ENCODE data around the gene TERT. TPM values are rescaled to one million over a fixed set of nuclear protein-coding genes. Genes with fewer than 3 reads are reported as not detected.

Gene TERT
- total and polyA plus RNA-seq, 10 of the 15 experiments (the other 5 are each of a cell fraction or from before 2014, with no cell fraction given), result 0.08 to 21.5 (median 5.0) TPM

DNA sequence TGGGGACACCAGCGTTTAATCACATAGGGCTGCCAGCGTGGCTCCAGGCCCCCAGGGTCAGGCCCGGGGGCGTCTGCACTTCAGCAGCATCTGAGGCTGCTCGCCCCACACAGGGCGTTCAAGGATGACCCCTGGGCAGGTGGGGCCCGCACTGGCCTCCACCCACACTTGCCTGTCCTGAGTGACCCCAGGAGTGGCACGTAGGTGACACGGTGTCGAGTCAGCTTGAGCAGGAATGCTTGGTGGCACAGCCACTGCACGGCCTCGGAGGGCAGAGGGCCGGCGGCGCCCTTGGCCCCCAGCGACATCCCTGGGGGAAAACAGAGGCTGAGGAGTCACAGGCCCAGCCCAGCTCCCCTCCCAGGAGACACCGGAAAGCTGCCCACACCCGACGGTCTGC, 40.7 kb downstream of the TERT start (continued):
- TF ChIP-seq CUX1 (IDR thresholded peaks at IDR 0.05; ENCODE audit: insufficient replicate concordance, low read depth, low read length) (no peak), ZBED1 (IDR thresholded peaks at IDR 0.05; ENCODE audit: borderline replicate concordance) (no peak), BRCA1 (IDR thresholded peaks at IDR 0.05; ENCODE audit: low read depth, low read length) (no peak), CHD1 (IDR thresholded peaks at IDR 0.05; ENCODE audit: low read depth, low read length) (no peak)

GRCh38 chr5:1253456-1254105, 41.3 kb downstream of the TERT start:
- BruUV-seq (replicated peaks), result no TSS peak
- ChIA-PET RAD21 (ENCODE audit: unreplicated experiment) (no interaction called here), CTCF (no interaction called here), SMC1A (ENCODE audit: uncharacterized antibody, unreplicated experiment) (no interaction called here), POLR2A (no interaction called here)
- H3K4me3 ChIP-seq, result no peak overlapping the region
- no peak overlapping the region for H3K27ac ChIP-seq (ENCODE audit: control insufficient read depth, insufficient read depth)
- H3K36me3 ChIP-seq (ENCODE audit: control insufficient read depth in 2 of 2, insufficient read depth in 2 of 2, low read length in 1 of 2), result no peaks in the 10 kb centered on the region; a peak in 1 of 4 replicates
- in situ Hi-C loops (cut with MboI) (no loop called here), intact Hi-C loops (cut with micrococcal nuclease; ENCODE audit: unreplicated experiment) (no loop called here)
- no peak overlapping the region for H2AFZ ChIP-seq (ENCODE audit: control insufficient read depth, low read depth, low read length)
- H3K4me2 ChIP-seq (ENCODE audit: control insufficient read depth, insufficient read depth), result no peak overlapping the region
- H3K27me3 ChIP-seq (replicated peaks in 1 of 2; ENCODE audit: control insufficient read depth in 2 of 2, insufficient read depth in 2 of 2, low read length in 1 of 2), result no peaks in the 10 kb centered on the region
- no peak for FAIRE-seq
- H3K79me2 ChIP-seq (ENCODE audit: control insufficient read depth, insufficient read depth, low read length), result no peaks in the 10 kb centered on the region
- ATAC-seq, result no peak
- DNase-seq (ENCODE audit: low read depth, low spot score), result no peak
- no peaks in the 10 kb centered on the region for H4K20me1 ChIP-seq (ENCODE audit: control insufficient read depth, insufficient read depth)
- H3K9ac ChIP-seq (ENCODE audit: control insufficient read depth, insufficient read depth, low read length), result no peak overlapping the region
- H3K9me3 ChIP-seq (replicated peaks; ENCODE audit: control insufficient read depth, insufficient read depth, low read length), result no peaks in the 10 kb centered on the region
- no peaks in the 10 kb centered on the region for H3K4me1 ChIP-seq (ENCODE audit: control insufficient read depth, insufficient read depth, low read length)
- 70% methylated on average over 30 of the region's 33 CpGs for WGBS (ENCODE audit: insufficient coverage, insufficient replicate concordance, low lambda C conversion rate, missing lambda C conversion rate)
- no peak for TF ChIP-seq ASH2L (IDR thresholded peaks at IDR 0.05; ENCODE audit: borderline replicate concordance, low read depth)
- TF ChIP-seq TAF1 (IDR thresholded peaks at IDR 0.05; ENCODE audit: borderline replicate concordance, low read depth, low read length), result no peak
- TF ChIP-seq RAD21 (IDR thresholded peaks at IDR 0.05; ENCODE audit: insufficient read depth, low read depth, low read length), result no peak
- no peak for TF ChIP-seq ZBTB33 (IDR thresholded peaks at IDR 0.05)
- no peak for TF ChIP-seq SPI1 (IDR thresholded peaks at IDR 0.05; ENCODE audit: borderline replicate concordance, insufficient read depth, low read depth, low read length)
- TF ChIP-seq POLR2AphosphoS2 (IDR thresholded peaks at IDR 0.05; ENCODE audit: low read depth, low read length), result no peak
- no peak for TF ChIP-seq RELA (IDR thresholded peaks at IDR 0.05; ENCODE audit: borderline replicate concordance, partially characterized antibody)
- TF ChIP-seq GABPA (IDR thresholded peaks at IDR 0.05; ENCODE audit: low read depth), result no peak
- no peak for TF ChIP-seq NR2C1 (IDR thresholded peaks at IDR 0.05)
- TF ChIP-seq, protein P1, sequence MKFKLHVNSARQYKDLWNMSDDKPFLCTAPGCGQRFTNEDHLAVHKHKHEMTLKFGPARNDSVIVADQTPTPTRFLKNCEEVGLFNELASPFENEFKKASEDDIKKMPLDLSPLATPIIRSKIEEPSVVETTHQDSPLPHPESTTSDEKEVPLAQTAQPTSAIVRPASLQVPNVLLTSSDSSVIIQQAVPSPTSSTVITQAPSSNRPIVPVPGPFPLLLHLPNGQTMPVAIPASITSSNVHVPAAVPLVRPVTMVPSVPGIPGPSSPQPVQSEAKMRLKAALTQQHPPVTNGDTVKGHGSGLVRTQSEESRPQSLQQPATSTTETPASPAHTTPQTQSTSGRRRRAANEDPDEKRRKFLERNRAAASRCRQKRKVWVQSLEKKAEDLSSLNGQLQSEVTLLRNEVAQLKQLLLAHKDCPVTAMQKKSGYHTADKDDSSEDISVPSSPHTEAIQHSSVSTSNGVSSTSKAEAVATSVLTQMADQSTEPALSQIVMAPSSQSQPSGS (IDR thresholded peaks at IDR 0.05; ENCODE audit: low read length), result no peak
- TF ChIP-seq BHLHE40 (IDR thresholded peaks at IDR 0.05; ENCODE audit: borderline replicate concordance in 1 of 2, low read depth in 2 of 2, low read length in 1 of 2), result no peak
